ENCODE measurements around the gene PGM1.
A peak's percentile ranks its signal among the peaks of the same experiment; 100 is the strongest.
"Not testable (repeated sequence)": the region's sequence is repeated elsewhere in the genome, so short reads cannot be mapped to it uniquely, and the experiment has no call there.

Gene PGM1

DNA sequence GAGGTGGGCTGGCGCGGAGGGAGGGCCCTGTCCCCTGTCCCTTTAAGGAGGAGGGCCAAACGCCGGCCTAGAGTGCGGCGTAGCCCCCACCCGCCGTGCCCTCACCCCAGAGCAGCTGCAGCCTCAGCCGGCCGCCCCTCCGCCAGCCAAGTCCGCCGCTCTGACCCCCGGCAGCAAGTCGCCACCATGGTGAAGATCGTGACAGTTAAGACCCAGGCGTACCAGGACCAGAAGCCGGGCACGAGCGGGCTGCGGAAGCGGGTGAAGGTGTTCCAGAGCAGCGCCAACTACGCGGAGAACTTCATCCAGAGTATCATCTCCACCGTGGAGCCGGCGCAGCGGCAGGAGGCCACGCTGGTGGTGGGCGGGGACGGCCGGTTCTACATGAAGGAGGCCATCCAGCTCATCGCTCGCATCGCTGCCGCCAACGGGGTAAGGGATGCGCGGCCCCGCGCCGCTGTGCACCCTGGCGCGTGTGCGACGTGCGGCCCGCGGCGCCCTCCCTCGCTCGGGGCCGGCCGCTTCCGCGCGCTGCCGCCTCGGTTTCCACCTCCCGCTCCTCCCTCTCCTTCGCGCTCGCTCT, at the start of gene PGM1:
TSS of gene PGM1 (plus strand) at position 109 of the 583 bp plus-strand sequence. CDS start at position 187, 78 bp downstream.
- peak; percentile 88 for DNase-seq (ENCODE audit: low spot score)

DNA sequence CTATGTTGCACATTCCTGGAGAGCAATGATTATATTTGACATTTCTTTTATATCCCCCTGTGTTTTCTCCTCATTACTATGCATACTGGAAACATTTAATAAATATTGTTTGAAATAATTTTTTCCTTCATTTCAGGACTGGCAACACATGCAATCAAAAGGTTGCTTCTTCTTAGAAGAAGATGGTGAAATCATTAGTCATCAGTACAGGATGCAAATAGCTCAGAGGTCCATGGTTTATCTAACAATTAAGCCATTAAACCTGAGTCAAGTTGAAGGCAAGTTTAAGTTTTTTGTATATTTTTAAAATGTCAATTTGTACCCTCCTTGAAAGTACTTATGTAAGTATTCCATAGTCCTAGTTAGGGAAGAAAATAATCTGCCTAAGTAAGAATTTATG, 47.4 kb upstream of the PGM1 start:
- no peak for DNase-seq (ENCODE audit: low spot score)

DNA sequence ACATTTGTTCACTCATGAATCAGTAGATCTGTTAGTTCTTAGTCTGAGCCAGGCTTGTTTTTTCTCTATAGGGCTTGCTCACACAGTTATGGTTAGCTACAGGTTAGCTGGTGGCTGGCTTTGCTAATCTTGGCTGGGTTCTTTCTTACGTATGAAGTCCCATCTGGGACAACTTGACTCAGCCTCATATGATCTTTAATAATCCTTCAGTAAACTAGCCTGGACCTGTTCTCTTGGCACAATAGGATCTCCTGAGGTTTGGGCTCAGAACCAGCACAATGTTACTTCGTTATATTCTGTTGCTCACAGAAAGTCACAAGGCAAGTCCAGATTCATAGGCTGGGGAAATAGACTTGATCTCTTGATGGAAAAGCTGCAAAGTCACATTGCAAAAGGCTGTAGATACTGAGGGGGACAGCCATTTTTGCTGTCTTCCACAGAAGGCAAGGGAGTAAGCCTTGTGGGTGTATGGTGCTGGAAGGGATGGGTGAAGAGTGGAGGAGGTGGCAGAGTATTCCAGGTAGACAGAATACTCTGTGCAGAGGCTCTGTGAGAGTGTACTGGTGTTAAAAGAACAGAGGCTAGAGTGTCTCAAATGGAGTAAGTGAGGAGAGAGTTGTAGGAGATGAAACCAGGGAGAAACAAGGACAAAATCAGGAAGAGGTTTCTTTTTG, 45.5 kb upstream of the PGM1 start:
- DNase-seq (ENCODE audit: low spot score), result no peak

DNA sequence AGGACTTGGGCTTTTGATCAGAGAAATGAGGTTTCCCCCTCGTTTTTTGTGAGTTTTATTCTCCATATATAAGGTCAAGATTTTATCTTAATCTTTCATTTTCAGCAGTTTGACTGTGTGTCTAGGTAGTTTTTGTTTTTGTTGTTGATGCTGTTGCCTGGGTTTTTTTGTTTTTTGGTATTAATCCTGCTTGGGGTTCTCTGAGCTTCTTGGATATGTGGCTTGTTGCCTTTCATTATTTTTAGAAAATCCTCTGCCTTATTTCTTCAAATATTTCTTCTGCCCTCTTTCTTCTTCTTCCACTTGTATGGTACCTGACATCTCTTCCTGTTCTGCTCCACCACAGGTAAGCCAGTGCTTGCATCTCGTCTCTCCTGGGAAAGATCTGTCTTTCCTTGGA, 44.9 kb upstream of the PGM1 start:
- DNase-seq (ENCODE audit: low spot score), result no peak

DNA sequence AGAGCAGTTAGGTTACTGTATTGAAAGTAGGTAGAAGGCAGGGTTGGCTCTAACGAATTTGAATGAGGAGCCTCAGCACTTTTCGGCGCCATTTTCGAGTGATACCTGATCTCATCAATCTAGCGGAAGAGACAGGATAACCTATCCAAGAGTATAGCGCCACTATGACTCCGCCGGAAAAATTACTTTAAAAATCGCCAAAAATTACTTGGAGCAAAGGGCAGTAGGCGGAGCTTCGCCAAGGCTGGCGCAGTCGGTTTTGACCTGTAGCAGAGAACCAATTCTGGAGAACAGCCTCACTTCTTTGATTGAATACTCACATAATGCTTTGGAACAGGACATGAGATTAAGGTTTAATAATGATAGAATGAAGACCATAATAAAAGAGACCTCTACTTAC, 44.3 kb upstream of the PGM1 start:
- DNase-seq (ENCODE audit: low spot score), result no peak

DNA sequence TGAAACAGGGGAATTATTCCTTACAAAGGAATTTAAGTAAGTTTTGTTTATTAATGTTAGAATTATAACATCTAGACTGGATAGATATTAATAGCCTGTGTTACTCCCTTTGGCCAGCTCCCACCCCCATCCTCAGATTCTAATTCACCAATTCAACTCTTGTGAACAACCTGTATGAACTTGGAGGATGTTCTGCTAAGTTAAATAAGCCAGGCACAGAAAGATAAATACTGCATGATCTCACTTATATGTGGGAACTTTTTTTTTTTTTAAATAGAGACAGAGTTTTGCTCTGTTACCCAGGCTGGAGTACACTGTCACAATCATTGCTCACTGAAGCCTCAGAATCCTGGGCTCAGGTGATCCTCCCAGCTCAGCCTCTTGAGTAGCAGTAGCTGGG, 37.7 kb upstream of the PGM1 start:
- no peak for DNase-seq (ENCODE audit: low spot score)

DNA sequence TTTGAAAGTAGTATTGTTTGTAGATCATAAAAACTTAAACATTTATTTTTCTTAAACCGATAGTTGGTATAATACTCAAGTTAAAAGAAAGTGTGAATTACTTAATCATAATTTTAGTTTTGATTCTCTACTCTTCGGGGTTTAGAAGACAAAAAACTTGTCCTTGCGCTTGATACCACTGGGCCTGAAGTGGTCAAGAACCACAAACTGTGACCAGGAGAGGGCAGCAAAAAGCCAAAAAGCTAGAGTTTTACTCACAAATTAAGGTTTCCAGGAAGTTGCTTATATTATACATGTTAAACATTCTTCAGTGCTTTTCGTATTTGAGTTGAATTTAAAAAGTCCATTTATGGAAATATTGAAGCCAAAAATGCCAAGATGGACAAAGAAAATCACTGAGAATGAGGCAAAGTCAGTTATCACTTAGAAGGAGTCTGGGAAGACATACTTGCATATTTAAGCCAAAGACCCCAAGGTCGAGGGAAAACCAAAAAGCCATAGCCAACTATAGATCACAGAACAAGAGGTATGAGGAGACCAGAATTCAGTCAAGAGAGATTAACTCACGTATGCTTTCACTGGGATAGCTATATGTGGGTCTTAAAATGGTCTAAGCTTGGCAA, 35.7 kb upstream of the PGM1 start:
- no peak for DNase-seq (ENCODE audit: low spot score)

DNA sequence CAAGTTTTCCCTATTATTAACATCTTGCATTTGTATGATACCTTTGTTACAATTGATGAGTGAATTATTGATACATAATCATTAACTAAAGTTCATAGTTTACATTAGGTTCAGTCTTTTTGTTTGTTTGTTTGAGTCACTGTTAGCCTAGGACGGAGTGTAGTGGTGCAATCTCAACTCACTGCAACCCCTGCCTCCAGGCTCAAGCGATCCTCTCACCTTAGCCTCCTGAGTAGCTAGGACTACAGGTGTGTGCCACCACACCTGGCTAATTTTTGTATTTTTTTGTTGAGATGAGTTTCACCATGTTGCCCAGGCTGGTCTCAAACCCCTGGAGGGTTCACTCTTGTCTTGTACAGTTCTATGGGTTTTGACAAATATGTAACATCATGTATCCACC, 33.9 kb upstream of the PGM1 start:
- DNase-seq (ENCODE audit: low spot score), result no peak

DNA sequence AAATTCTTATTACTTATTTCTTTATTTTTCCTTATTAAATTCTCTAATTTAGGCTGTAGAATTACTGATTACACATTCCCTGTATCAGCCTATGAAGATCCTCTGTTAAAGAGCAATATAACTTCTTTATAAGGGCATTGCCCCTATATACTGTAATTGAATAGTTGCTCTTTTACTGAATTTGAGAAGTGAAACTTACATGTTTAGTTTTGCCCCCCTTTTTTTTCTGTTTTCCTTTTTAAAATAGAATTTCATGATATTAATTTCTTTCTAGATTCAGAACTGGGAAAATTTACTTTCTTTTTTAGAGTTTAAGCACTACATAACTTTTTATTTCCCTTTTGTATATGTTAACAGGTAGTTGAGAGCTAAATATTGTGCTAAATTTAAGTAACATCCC, 29.5 kb upstream of the PGM1 start:
- no peak for DNase-seq (ENCODE audit: low spot score)

DNA sequence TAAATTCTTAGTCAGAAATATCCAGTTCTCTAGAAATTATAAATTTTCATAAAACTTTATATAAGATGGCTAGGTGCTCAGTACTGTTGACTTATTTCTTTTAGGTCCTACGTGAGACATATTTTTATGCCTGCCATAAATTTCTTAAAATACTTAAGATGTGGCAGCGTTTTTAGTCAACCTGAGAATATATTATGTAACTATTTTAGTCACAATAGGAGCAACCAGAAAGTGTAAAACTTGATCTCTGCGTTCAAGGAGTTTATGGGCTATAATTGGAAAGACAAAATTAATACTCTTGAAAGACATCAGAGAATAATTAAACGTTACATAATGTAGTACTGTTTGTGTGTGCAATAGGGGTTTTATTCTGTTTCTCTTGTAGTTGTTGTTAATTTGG, 24.1 kb upstream of the PGM1 start:
- no peak for DNase-seq (ENCODE audit: low spot score)

DNA sequence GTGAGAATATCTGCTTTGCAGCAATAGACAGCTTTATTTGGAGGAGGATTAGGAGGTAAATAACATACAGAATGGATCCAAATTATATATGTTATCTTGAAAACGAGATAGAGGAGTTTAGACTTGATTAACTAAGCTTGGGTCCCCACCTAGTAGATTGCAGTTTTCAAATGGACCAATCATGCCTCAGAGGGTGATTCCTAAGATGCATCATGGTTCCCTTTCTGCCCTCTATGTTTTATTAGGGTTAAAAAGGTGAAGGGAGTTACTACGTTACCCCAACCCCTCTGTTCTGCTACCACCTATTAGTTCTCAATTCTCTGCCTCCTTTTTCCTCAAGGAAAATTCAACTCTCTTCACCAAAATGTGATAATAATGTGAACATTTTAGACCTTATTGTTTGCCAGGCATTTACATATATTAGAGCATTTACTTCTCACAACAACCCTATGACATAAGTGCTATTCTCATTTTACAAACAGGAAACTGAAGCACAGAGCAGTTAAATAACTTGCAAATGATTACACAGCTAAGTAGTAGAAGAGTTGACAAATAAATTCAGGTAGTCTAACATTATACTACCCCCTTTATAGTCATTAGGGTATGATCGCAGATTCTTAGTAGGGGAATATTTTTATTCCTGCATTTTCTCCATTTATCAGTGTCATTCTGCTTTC, 23.4 kb upstream of the PGM1 start:
- DNase-seq (ENCODE audit: low spot score), result no peak

DNA sequence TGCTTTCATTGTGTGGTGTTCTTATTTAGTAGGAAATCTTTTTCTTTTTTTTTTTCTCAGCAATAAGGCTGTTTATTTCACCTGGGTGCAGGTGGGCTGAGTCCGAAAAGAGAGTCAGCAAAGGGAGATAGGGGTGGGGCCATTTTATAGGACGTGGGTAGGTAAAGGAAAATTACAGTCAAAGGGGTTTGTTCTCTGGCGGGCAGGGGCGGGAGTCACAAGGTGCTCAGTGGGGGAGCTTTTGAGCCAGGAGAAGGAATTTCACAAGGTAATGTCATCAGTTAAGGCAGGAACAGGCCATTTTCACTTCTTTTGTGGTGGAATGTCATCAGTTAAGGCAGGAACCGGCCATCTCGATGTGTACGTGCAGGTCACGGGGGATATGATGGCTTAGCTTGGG, 20.5 kb upstream of the PGM1 start:
- DNase-seq (ENCODE audit: low spot score), result not testable (repeated sequence)

DNA sequence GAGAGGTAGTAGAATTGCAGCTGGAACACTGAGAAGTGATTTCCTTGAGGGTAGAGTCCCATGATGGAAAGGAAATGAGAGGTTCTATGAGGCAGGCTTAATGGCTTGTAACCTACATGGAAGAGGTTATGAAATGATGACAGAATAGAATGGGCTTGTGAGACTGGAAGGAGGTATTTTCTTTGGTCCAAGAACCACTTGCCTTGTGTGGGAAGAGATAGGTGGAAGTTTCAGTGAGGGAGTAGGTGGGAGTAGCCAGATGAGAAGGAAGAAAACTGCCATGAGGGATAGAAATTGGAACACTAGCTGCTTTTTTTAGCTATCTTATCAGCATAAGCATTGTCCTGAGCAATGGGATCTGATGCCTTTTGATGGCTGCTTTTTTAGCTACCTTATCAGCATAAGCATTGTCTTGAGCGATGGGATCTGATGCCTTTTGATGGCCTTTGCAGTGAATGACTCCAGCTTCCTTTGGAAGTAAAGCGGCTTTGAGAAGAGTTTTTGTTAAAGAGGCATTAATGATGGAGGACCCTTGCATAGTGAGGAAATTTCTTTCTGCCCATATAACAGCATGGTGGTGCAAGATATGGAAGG, 18.9 kb upstream of the PGM1 start:
- DNase-seq (ENCODE audit: low spot score), result not testable (repeated sequence)

DNA sequence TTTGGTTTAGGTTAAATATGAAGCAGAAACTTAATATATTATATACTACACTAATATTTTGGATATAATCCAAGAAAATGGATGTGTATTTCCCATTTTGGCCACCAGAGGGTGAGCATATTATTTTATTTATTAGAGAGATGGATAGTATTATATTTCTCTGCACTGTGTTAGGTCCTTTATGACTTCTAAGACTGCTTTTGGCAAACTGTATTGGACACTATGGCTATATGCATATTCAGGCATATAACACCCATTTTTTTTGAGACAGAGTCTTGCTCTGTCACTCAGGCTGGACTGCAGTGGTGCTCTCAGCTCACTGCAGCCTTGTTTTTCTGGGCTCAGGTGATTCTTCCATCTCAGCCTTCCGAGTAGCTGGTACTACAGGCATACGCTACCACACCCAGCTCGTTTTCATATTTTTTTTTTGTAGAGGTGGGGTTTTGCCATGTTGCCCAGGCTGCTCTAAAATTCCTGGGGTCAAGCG, 17.8 kb upstream of the PGM1 start:
- DNase-seq (ENCODE audit: low spot score), result no peak

DNA sequence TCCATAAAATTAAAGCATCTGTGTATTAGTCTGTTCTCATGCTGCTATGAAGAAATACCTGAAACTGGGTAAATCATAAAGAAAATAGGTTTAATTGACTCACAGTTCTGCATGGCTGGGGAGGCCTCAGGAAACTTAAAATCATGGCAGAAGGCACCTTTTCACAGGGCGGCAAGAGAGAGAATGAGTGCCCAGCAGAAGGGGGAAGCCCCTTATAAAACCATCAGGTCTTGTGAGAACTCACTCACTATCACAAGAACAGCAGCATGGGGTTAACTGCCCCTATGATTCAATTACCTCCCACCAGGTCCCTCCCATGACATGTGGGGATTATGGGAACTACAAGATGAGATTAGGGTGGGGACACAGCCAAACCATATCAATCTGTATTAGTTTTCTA, 6.9 kb upstream of the PGM1 start:
- not testable (repeated sequence) for DNase-seq (ENCODE audit: low spot score)

DNA sequence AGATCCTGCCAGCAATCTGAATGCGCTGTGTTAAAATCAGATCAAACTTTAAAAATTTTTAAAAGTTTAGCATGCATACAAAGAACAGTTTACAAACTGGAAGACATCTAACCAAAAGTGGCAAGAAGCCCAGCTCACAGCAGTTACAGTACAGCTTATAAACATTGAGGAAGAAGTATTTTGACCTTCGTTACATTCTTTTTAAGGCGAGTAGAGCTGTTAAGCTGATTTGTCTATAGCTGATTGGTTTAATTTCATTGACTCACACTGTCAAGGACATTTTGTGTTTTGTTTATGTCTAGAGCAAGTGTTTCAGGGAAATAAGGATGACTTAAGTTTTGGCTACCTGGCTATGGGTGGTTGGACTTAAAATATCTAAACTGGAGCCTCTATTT, 3.0 kb upstream of the PGM1 start:
- no peak for DNase-seq (ENCODE audit: low spot score)

DNA sequence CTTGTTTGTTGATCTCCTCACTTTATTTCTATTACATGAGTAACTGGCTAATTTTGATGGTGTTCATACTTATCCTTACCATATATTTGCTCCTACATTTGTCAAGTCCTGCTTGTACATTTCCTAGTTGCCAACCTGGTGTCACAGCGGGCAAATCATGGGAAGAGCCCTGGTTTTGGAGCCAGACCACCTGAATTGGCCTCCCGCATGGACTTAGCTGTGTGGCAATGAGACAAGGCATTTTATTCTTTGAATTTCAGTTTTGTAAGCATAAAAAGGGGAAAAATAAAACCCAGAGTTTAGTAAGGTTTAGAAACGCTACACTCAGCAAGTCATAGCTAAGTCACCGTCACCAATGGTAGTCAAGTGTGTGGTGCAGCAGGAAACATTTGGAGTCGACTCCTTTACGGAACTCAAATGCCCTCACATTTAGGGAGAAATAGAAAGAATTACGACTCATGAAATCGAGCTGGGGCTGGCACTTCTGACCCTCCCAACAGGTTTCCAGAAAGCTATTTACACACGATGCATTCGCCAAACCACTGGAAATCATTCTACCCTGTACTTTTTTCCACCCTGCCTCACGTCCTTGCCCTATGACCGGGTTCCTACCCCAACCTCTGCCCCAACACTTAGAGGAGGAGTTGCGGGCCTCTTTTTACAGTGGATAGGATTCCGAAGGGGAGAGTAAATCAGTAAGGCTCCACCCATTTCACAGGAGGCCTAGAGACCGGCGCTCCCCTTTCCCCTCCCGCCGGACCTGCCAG, 492 bp upstream of the PGM1 start:
- DNase-seq (ENCODE audit: low spot score), result no peak

DNA sequence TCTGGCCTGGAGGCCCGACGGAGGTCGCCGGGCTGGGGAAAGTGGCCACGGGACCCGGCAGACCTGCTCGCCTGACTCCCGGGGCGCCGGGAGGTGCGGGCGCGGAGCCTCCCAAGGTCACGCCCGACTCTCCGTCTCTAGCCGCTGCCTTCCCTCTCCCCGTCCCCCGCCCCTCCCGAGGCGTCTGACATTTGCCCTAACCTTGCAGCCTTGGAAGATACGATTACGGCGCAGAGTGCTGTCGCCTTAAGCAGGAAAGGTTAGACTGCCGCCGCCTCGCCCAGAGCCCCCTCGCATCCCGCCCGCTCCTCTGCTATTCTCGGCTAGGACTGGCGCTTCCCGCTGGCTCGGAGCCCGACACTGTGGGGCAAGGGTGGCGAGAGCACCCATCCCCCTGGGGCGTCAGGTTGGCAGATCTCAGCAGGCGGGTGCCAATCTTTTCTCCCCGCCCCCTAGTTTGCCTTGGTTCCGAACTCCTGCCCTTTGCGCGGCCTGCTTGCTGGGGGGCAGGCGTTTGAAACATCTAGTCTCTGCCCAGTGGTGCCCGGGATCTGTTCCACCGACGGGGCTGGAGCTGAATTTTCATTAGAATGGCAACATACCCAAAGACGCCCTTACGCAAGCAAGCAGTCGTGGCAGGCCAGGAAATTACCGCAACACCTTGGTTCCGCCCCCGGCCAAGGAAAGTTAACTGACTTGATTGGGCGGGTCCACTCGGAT, 835 bp downstream of the PGM1 start:
- no peak for DNase-seq (ENCODE audit: low spot score)

DNA sequence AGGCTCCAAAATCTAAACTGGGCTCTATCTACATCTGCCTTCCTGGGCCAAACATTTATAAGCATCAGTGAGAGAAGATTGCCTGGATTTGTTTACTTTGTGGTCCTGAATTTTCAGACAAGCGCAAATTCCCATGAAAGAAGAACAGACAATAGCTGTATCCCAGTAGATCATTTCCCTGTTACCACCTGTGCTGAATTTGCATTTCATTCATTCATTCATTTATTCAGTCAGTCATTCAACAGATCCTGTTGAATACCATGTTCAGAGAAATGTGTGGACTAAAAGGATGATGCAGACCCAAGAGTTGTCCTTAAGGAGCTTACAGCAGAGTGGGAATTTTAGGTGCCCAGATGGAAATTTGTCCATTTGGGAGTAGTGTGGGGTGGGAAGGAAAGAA, 2.2 kb downstream of the PGM1 start:
- DNase-seq (ENCODE audit: low spot score), result no peak

DNA sequence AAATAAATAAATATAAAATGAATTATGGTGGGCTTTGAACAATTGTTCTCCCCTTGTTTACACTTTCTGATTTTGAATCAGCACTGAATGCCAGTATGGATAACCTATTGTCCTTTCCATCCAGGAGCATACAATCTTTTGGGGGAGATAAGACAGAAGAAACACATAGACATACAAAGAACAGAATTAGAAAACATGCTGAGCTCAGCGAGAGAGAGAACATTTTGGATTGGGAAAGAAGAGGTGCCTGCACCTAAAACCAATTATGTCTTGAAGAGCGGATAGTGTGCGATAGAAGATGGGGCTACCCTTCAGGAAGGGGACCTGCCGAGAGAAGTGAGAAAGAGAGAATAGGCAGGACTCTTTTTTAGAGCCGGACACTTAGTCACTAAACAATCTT, 6.6 kb downstream of the PGM1 start:
- no peak for DNase-seq (ENCODE audit: low spot score)

DNA sequence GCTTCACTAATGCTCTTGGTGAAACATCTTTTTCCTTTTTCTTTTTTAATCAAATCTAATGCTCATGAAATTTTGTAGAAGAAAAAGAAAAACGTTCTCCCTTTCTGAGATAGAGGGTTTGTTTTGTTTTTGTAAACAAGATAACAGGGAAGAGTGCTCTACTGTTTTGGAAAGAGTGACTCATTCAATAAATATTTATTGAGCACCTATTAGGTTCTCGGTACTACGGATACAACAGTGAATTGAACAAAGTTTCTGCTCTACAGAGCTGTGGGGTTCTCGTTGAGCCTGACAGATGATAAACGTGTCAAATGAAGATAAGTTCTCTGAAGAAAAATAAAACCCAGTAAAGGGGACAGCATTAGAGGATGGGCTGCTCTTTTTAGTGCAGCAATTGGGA, 7.0 kb downstream of the PGM1 start:
- no peak for DNase-seq (ENCODE audit: low spot score)
